SKM-1 treated with dmso at 0.1 percent for 144 hours (cell line): ENCODE results near the gene FOXE3.
"Not testable (repeated sequence)": the region's sequence is repeated elsewhere in the genome, so short reads cannot be mapped to it uniquely, and the experiment has no call there.

Source experiments
- DNase-seq: peaks from one replicate; lab custom pipeline; 2025; ENCODE audit not compliant: unreplicated experiment; lab: John Stamatoyannopoulos, UW

FOXE3 gene

GRCh38 chr1:47444562-47445465, 28.7 kb downstream of the FOXE3 start:
- DNase-seq, result no peak

- DNase-seq, result no peak
Measured at GRCh38 chr1:47445823-47446550, 29.9 kb downstream of the FOXE3 start.

GRCh38 chr1:47448462-47449222, 32.6 kb downstream of the FOXE3 start:
- no peak for DNase-seq

- no peak for DNase-seq
Measured at GRCh38 chr1:47449822-47450552, 33.9 kb downstream of the FOXE3 start.

GRCh38 chr1:47450606-47451005, 34.5 kb downstream of the FOXE3 start:
- no peak for DNase-seq

- DNase-seq, result no peak
Measured at GRCh38 chr1:47452426-47452825, 36.3 kb downstream of the FOXE3 start.

- not testable (repeated sequence) for DNase-seq
Measured at GRCh38 chr1:47453910-47454309, 37.8 kb downstream of the FOXE3 start.

- no peak for DNase-seq
Measured at GRCh38 chr1:47456250-47456649, 40.2 kb downstream of the FOXE3 start.

GRCh38 chr1:47457547-47457946, 41.5 kb downstream of the FOXE3 start:
- not testable (repeated sequence) for DNase-seq

- DNase-seq, result no peak
Measured at GRCh38 chr1:47459253-47459788, 43.2 kb downstream of the FOXE3 start.

GRCh38 chr1:47460040-47460439, 44.0 kb downstream of the FOXE3 start:
- DNase-seq, result no peak

GRCh38 chr1:47460456-47460855, 44.4 kb downstream of the FOXE3 start:
- DNase-seq, result no peak

GRCh38 chr1:47465605-47466004, 49.5 kb downstream of the FOXE3 start:
- no peak for DNase-seq
